Activated CD4-positive, alpha-beta memory T cell treated with anti-CD3 and anti-CD28 coated beads, Interleukin-2, amount 10 ng/mL, durations not matched to agents 7 days and 5 days (primary cell): ENCODE measurements around the gene ZNF658. TPM values are rescaled to one million over a fixed set of nuclear protein-coding genes. Genes with fewer than 3 reads are reported as not detected.
"Not testable (repeated sequence)": the region's sequence is repeated elsewhere in the genome, so short reads cannot be mapped to it uniquely, and the experiment has no call there.

Source experiments
- CTCF ChIA-PET: fragments of 350-600 bp; sonication (Branson Sonifier 250); formaldehyde crosslinking; loops from one replicate; lab custom pipeline; 2021; ENCODE audit warnings: antibody characterized with exemption, inconsistent platforms; lab: Charles Lee
- POLR2A ChIA-PET: fragments of 350-600 bp; sonication (Branson Sonifier 250); formaldehyde crosslinking; loops from one replicate; lab custom pipeline; 2021; ENCODE audit warnings: antibody characterized with exemption; lab: Charles Lee
- DNase-seq: peaks from one replicate; pipeline ENCODE4 v3.0.0-alpha.2; 2020
- H3K27ac Mint-ChIP-seq: one replicate; pipeline ENCODE4 v1.8.0; 2021; ENCODE audit warnings: mild to moderate bottlenecking, mixed read lengths
- H3K27me3 Mint-ChIP-seq: one replicate; pipeline ENCODE4 v1.8.0; 2021; ENCODE audit warnings: mixed read lengths
- H3K36me3 Mint-ChIP-seq: one replicate; pipeline ENCODE4 v1.8.0; 2021; ENCODE audit warnings: low read depth, mixed read lengths
- H3K4me1 Mint-ChIP-seq: one replicate; pipeline ENCODE4 v1.8.0; 2021; ENCODE audit warnings: mixed read lengths
- H3K4me3 Mint-ChIP-seq: one replicate; pipeline ENCODE4 v1.8.0; 2021; ENCODE audit warnings: mild to moderate bottlenecking, mixed read lengths
- H3K9me3 Mint-ChIP-seq: one replicate; pipeline ENCODE4 v1.8.0; 2021; ENCODE audit warnings: mixed read lengths
- total RNA-seq, 2 experiments: library from RNA; stranded (reverse); gene quantifications; one replicate each; pipeline ENCODE4 v1.2.3, GENCODE V29; 2021

ZNF658 gene
- 1 to 10 TPM; 2.8 to 3.2 TPM for total RNA-seq

DNA sequence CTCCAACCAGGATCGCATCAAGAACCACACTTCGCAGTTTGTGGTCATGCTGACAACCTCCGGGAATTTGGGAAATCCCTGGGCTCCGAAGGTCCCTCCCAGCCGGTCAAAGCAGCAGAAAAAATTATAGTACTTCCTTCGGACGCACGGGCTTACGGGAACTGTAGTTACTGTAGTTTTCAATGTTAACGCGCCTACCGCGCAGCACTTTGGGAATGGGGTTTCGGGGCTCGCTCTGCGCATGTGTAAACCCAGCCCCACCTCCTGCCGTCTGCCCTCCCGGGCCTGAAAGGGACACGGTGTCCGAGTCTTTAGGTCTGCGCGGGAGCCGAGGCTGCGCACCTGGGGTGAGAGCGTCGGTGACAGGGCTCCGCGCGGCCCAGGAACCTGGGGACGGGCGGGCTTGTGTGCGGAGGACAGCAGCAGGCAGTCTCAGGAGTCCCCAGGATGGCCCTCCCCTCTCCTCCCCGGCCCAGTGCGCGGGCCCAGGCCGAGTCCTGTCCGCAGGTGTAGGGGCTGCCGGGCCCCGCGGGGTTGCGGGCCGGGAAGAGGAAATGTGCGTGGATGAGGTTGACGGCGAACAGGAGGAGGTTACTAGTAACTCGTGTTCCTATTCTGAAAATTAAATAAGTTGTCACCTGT, at the start of gene ZNF658:
ZNF658 (plus strand) TSS at position 236 of the 642 bp plus-strand sequence. CDS start 2,837 bp downstream, outside the sequence.
- Mint-ChIP-seq H3K27ac (peak within 1 kb of the TSS; percentile 79), H3K4me3 (peak within 1 kb of the TSS; percentile 92)
- H3K27me3 Mint-ChIP-seq, H3K9me3 Mint-ChIP-seq, POLR2A ChIA-PET, H3K36me3 Mint-ChIP-seq, CTCF ChIA-PET, H3K4me1 Mint-ChIP-seq: not testable (repeated sequence)
- DNase-seq, result peak; percentile 75

DNA sequence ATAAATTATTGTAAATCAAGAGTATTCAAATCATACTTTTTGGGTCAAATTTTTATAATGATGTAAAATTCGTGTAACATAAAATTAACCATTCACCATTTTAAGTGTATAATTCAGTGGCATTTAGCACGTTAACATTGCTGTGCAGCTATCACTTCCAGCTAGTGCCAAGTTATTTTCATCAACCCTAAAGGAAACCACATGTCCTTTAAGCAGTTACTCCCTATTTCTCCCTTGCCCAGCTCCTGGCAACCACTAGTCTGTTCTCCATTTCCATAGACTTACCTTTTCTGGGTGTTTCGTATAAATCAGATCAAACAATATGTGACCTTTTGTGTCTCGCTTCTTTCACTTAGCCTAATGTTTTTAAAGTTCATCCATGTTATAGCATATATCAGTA, 38.8 kb upstream of the ZNF658 start:
- DNase-seq, H3K4me1 Mint-ChIP-seq, H3K27me3 Mint-ChIP-seq, H3K36me3 Mint-ChIP-seq, H3K4me3 Mint-ChIP-seq, CTCF ChIA-PET, POLR2A ChIA-PET, H3K9me3 Mint-ChIP-seq, H3K27ac Mint-ChIP-seq: not testable (repeated sequence)

DNA sequence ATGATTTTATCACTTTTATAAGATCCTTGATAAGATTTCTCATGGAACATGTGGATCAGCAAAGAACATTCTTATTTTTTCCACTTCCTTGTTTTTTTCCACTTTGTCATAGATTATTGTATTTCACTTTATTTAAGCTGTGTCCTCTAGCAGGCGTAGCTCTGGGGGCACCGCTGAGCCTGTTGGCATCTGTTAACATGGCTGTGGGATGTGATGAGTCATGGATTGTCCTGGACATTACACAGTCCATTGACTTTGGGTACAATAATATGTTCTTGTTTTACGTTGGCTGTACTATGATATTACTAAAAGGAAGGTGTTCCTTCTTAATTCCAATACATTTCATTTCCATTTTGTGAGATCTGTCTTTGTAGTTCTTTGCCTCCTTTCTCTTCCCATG, 31.9 kb upstream of the ZNF658 start:
- POLR2A ChIA-PET, H3K27ac Mint-ChIP-seq, H3K4me3 Mint-ChIP-seq, CTCF ChIA-PET, H3K9me3 Mint-ChIP-seq, DNase-seq, H3K36me3 Mint-ChIP-seq, H3K4me1 Mint-ChIP-seq, H3K27me3 Mint-ChIP-seq: not testable (repeated sequence)

DNA sequence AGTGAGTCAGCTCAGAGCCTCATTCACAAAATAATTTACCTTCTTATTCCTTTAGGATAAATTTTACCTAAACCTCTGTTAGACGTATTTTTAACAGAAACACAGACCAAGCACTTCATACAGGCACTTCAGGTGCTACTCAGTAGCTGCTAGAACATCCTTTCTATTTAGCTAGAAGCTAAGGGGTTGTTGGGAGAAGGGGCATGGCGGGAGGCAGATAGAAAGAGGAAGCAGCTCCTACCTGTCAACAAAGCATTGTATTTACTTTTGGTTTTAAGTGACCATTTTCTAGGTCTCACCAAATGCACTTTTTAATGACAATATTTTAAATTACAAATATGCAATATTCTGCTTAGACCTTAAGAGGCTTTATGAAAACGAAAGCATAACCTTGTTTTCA, 19.9 kb upstream of the ZNF658 start:
- CTCF ChIA-PET, H3K36me3 Mint-ChIP-seq: not testable (repeated sequence)

DNA sequence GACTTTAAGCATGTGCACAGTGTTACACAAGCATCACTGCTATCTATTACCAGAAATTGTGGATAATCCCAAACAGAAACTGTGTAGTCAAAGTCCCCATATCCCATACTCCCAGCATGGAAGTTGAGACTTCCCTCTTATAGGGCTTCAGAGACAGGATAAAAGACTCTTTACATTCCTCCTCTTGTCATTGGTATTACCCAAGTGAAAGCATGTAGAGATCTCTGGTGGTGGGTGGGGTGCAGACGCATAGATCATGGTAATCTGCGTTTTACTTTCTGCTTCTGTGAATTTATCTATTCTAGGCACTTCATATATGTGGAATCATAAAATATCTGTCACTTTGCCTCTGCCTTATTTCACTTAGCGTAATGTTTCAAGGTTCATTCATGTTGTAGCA, 18.7 kb upstream of the ZNF658 start:
- POLR2A ChIA-PET, H3K4me3 Mint-ChIP-seq, H3K4me1 Mint-ChIP-seq, CTCF ChIA-PET, H3K9me3 Mint-ChIP-seq, H3K36me3 Mint-ChIP-seq, H3K27ac Mint-ChIP-seq, H3K27me3 Mint-ChIP-seq, DNase-seq: not testable (repeated sequence)

More for the DNA sequence above, 19.9 kb upstream of the ZNF658 start:
- POLR2A ChIA-PET, H3K4me1 Mint-ChIP-seq, H3K4me3 Mint-ChIP-seq, H3K27me3 Mint-ChIP-seq, H3K27ac Mint-ChIP-seq, H3K9me3 Mint-ChIP-seq, DNase-seq: not testable (repeated sequence)

DNA sequence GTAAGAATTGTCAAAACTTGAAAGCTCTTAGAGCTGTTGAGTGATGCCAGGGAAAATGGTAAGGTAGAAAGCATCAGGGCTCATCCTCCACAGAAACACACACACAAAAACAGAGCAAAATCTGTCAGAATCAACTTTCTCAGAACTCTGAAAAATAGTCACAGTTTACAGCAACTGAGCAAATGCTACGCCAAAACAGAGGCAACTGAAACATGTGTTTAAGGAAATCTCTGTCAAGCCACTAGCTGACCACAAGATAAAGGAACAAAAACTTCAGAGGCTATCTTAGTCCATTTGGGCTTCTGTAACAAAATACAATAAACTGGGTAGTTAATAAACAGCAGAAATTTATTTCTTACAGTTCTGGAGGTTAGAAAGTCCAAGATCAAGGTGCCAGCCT, 10.2 kb upstream of the ZNF658 start:
- DNase-seq, H3K4me3 Mint-ChIP-seq, H3K36me3 Mint-ChIP-seq, POLR2A ChIA-PET, H3K27me3 Mint-ChIP-seq, H3K4me1 Mint-ChIP-seq, H3K9me3 Mint-ChIP-seq, H3K27ac Mint-ChIP-seq, CTCF ChIA-PET: not testable (repeated sequence)

DNA sequence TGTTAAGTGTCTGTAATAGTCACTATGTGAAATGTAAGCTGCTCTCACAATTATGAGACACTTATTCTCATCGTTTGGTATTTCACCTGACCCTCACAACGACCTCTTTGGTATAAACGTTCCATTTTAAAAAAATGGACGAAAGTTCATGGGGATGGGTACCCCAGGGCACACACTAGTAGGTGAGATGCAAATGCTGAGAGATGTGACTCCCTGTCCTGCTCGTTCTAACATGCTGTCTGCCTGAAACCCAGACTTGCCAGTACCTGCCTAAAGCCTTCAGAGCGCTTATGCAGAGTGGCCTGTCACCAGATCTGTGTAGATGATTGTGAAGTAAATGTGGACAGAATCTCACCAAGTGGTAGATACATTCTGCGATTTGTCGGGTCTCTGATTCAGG, 616 bp downstream of the ZNF658 start:
- H3K4me3 Mint-ChIP-seq, result peak overlapping the region; percentile 92

DNA sequence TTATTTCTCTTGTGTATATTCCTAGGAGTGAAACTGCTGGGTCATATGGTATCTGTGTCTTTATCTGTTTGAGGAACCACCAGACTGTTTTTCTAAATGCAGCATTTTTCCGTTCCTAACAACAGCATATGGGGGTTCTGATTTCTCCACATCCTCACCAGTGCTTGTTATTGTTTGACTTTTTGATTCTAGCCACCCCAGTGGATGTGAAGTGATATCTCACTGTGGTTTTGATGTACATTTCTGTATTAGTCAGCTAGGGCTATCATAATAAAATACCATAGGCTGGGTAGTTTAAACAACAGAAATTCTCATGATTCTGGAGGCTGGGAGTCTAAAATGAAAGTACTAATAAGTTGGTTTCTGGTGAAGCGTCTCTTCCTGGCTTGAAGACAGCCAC, 9.0 kb downstream of the ZNF658 start:
- H3K4me1 Mint-ChIP-seq, POLR2A ChIA-PET, H3K36me3 Mint-ChIP-seq: not testable (repeated sequence)

More for the DNA sequence above, 616 bp downstream of the ZNF658 start:
- H3K27me3 Mint-ChIP-seq, CTCF ChIA-PET, H3K27ac Mint-ChIP-seq, DNase-seq, H3K9me3 Mint-ChIP-seq, H3K36me3 Mint-ChIP-seq, H3K4me1 Mint-ChIP-seq, POLR2A ChIA-PET: not testable (repeated sequence)

DNA sequence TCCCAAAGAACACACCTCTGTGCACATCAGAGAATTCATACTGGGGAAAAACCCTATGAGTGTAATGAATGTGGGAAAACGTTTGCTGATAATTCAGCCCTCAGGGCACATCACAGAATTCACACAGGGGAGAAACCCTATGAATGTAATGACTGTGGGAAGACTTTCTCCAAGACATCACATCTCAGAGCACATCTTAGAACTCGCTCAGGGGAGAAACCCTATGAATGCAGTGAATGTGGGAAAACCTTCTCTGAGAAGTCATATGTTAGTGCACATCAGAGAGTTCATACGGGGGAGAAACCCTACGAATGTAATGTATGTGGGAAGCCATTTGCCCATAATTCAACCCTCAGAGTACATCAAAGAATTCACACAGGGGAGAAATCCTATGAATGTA, 19.5 kb downstream of the ZNF658 start:
- H3K36me3 Mint-ChIP-seq, H3K9me3 Mint-ChIP-seq, H3K4me3 Mint-ChIP-seq, H3K4me1 Mint-ChIP-seq, CTCF ChIA-PET, POLR2A ChIA-PET, DNase-seq, H3K27me3 Mint-ChIP-seq, H3K27ac Mint-ChIP-seq: not testable (repeated sequence)

More for the DNA sequence above, 9.0 kb downstream of the ZNF658 start:
- H3K27me3 Mint-ChIP-seq, DNase-seq, CTCF ChIA-PET, H3K9me3 Mint-ChIP-seq, H3K4me3 Mint-ChIP-seq, H3K27ac Mint-ChIP-seq: not testable (repeated sequence)

DNA sequence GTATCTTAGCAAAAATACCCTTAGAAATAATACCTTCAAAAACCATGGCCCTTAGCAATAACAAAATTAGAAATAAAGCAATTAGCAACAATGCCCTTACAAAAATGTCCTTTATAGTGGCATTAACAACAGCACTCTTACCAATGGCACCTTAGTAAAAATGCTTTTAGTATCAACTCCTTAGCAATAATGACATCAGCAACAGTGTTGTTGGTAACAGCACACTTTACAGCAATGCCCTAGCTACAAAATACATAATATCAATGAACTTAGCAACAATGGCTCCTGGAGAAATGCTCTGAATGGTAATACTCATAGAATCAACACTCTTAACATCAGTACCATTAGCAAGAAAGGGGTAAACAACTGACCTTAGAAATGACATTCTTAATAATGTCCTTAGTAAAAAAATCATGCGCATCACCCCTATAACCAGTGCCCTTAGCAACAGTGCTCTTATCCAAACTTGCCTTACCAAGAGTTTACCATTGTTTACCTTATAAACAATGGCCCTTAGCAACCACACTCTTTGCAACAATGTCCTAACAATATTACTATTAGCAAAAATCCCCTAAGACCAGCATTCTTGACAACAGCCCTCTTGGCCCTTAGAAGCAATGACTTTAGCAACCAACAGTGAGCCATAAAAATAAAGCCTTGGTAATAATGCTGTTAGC, 35.8 kb downstream of the ZNF658 start:
- CTCF ChIA-PET, H3K4me3 Mint-ChIP-seq, H3K9me3 Mint-ChIP-seq, H3K27ac Mint-ChIP-seq, DNase-seq, H3K36me3 Mint-ChIP-seq, H3K4me1 Mint-ChIP-seq, POLR2A ChIA-PET, H3K27me3 Mint-ChIP-seq: not testable (repeated sequence)

DNA sequence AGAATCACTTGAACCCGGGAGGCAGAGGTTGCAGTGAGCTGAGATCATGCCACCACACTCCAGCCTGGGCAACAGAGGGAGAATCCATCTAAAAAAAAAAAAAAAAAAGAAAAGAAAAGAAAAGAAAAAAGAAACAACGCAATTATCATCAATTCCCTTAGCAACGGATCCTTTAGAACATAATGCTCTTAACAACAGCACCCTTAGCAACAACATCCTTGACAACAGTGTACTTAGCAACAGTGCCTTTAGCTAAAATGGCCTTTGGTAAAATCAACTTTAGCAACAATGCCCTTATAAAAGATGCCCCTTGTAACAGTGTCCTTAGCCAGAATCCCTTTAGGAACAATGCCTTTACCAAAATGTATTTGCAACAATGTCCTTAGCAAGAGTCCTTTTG, 37.1 kb downstream of the ZNF658 start:
- H3K9me3 Mint-ChIP-seq, result not testable (repeated sequence)

DNA sequence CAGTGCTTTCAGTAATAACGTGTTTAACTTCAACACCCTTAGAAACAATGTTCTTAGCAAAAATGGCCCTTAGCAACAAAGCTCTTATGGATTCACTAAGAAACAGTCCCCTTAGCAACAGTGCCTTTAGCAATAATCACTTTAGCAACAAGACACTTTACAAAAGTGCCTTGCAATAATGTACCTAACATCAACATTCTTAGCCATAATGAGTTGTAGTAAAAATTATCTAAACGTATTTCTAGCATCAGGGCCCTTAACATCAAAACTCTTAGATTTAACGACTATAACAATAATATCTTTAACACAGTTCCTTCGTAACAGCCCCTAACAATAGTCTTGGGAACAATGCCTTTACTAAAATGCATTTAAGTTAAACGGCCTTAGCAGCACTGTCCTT, 37.8 kb downstream of the ZNF658 start:
- CTCF ChIA-PET, H3K9me3 Mint-ChIP-seq: not testable (repeated sequence)

More for the DNA sequence above, 37.1 kb downstream of the ZNF658 start:
- H3K36me3 Mint-ChIP-seq, DNase-seq, H3K27ac Mint-ChIP-seq, H3K4me1 Mint-ChIP-seq, CTCF ChIA-PET, H3K4me3 Mint-ChIP-seq, POLR2A ChIA-PET, H3K27me3 Mint-ChIP-seq: not testable (repeated sequence)

DNA sequence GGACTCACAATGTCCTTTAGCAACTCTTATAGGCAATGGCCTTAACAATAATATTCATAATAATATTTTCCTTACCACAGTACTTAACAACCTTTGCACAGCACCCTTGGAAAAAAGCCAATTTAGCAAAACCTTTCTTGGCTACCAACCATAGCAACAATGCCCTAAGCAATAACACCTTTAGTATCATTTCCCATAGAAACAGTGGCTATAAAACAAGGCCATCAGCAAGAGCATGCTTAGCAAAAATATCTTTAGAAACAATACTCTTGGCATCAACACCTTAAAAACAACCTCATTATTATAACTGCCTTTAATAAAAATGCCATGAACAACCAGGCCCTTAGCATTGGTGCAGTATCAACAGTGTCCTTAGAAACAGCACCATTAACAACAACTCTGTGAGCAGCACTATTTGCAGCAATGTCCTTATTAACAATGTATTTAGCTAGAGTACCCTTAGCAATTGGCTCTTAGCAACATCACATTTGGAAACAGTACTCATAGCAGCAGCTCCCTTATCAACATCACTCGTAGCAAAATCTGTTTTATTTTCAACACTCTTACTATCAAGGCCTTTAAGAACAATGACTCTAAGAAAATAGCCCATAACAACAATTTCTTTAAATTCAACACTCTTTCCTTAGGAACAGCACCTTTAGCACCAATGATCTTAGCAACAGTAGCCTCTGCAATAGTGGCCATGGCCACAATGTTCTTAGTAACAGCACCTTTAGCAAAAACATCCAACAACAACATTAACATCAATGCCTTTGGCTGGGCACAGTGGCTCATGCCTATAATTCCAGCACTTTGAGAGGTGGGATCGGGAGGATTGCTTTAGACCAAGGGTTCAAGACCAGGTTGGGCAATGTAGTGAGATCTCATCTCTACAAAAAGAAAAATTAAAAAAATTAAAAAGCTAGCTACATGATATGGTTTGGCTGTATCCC, 39.6 kb downstream of the ZNF658 start:
- H3K36me3 Mint-ChIP-seq, H3K4me1 Mint-ChIP-seq, H3K4me3 Mint-ChIP-seq, H3K27ac Mint-ChIP-seq, H3K27me3 Mint-ChIP-seq, H3K9me3 Mint-ChIP-seq, CTCF ChIA-PET, POLR2A ChIA-PET, DNase-seq: not testable (repeated sequence)

More for the DNA sequence above, 37.8 kb downstream of the ZNF658 start:
- H3K27ac Mint-ChIP-seq, POLR2A ChIA-PET, H3K27me3 Mint-ChIP-seq, H3K36me3 Mint-ChIP-seq, H3K4me1 Mint-ChIP-seq, DNase-seq, H3K4me3 Mint-ChIP-seq: not testable (repeated sequence)
